ENCODE results near the gene DYNLL1.

- TF ChIP-seq CTCF (IDR thresholded peaks at IDR 0.05; ENCODE audit: low read length) = no peak
- no peak for TF ChIP-seq EZH2 (optimal IDR thresholded peaks at IDR 0.05; ENCODE audit: low read depth, low read length)
- TF ChIP-seq EZH2phosphoT487 (IDR thresholded peaks at IDR 0.05; ENCODE audit: low read length) = no peak
Measured at GRCh38 chr12:120472521-120472920, 23.4 kb upstream of the DYNLL1 start.

Data from MM.1S (cell line).